VCaP (cell line): ENCODE measurements around the gene SLC37A3.
A peak's percentile ranks its signal among the peaks of the same experiment; 100 is the strongest.
"Not testable (repeated sequence)": the region's sequence is repeated elsewhere in the genome, so short reads cannot be mapped to it uniquely, and the experiment has no call there.

Source experiments
- H3K27ac ChIP-seq: fragments of 450-650 bp; 2 replicates; pipeline ENCODE4 v1.5.1; 2017
- TF ChIP-seq, protein P1 (sequence below): fragments of 450-650 bp; conservative IDR thresholded peaks from 2 replicates; pipeline ENCODE4 v1.5.1; 2017; ENCODE audit warnings: mild to moderate bottlenecking, moderate library complexity

Gene SLC37A3

DNA sequence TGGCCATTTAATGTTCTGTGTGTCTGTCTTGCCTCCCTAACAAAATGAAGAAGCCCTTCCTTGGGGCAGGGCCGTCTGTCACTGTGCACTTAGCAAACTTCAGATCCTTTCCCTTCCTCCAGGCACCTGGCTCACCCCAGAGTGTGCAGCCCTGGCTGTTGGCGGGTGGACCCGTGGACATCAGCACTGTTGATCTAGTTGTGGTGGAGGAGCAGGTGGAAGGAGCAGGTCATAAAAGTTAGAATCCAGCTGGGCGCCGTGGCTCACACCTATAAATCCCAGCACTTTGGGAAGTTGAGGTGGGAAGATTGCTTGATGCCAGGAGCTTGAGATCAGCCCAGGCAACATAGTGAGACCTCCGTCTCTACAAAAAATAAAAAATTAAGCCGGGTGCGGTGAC is 18.2 kb upstream of the SLC37A3 start:
- H3K27ac ChIP-seq = no peak overlapping the region
- TF ChIP-seq, protein P1, sequence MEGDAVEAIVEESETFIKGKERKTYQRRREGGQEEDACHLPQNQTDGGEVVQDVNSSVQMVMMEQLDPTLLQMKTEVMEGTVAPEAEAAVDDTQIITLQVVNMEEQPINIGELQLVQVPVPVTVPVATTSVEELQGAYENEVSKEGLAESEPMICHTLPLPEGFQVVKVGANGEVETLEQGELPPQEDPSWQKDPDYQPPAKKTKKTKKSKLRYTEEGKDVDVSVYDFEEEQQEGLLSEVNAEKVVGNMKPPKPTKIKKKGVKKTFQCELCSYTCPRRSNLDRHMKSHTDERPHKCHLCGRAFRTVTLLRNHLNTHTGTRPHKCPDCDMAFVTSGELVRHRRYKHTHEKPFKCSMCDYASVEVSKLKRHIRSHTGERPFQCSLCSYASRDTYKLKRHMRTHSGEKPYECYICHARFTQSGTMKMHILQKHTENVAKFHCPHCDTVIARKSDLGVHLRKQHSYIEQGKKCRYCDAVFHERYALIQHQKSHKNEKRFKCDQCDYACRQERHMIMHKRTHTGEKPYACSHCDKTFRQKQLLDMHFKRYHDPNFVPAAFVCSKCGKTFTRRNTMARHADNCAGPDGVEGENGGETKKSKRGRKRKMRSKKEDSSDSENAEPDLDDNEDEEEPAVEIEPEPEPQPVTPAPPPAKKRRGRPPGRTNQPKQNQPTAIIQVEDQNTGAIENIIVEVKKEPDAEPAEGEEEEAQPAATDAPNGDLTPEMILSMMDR = no peak

DNA sequence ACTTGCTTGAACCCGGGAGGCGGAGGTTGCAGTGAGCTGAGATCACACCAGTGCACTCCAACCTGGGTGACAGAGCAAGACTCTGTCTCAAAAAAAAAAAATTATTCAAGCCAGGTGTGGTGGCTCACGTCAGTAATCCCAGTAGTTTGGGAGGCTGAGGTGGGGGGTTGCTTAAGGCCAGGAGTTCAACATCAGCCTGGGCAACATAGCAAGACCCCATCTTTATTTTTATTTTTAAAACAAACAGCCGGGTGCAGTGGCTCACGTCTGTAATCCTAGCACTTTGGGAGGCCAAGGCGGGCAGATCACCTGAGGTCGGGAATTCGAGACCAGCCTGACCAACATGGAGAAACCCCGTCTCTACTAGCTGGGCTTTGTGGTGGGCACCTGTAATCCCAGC is 17.5 kb upstream of the SLC37A3 start:
- H3K27ac ChIP-seq = not testable (repeated sequence)

DNA sequence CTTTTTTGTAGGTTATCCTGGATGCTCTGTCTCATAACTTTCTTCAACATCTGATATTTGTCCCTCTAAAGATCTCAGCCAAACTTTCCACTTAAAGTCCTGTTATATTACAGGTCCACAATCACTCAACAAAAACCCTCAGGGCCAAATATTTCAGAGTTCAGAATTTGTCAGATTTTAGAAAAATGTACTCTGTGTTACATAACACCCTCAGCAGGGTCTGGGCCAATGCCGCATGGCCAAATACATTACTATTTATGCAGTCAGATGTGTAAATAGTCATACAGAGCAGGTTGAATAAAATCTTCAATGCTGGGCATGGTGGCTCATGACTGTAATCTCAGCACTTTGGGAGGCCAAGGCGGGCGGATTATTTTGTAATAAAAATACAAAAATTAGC is 17.0 kb upstream of the SLC37A3 start:
- H3K27ac ChIP-seq = no peak overlapping the region
- TF ChIP-seq, protein P1 = no peak

DNA sequence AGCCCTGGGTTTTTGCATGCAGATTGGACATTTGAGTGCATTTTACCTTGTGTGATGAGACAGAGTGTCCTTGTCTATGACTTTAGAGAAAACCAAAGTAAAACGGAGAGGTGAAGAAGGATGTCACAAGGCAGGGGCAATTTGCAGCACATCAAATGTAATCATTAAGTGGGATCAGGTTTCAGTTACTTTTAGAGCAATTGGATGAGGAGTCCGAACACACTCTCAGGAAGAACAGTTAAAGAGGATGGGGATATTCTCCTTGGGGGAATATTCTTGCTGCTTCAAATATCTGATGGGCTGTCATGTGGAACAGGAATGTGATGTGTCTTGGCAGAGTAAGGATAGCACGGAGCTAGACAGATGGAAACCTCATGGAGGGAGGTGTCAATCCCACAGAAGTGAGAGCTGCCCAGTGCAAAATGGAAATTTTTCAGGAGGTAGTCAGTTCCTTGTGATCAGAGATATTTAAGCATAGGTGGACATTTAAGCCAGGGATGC is 6.3 kb upstream of the SLC37A3 start:
- peak overlapping the region; percentile 82 for H3K27ac ChIP-seq
- TF ChIP-seq, protein P1 = no peak

DNA sequence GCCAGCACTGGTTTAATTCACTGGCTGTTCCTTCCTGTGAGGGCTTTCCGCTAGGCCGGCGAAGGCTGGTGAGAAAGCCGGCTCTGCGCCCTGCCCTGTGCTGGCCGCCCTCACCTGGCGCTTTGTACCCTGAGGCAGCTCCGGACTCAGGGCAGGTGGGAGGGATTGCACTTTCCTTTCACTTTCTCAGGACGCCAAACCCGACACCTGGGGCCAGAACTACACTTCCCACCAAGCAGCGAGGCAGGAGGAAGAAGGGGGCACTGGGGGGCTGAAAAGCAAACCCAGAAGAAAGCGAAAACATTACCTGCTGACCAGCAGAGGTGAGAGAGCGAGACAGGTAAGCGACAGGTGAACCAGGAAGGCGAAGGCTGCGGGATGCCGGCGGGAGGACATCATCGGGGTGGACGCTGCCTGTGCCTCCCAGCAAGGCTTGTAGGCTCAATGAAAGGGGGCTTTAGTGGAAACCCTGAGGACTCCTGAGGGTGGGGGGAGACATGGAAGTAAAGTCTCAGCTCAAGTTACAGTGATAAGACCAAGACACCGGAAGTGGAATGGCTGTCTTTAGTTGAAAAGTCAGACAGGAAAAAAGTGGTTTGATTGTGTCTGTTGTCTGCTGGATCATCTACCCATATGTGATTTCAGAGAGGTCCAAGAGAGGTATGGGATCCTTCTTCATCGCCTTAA is 5.7 kb upstream of the SLC37A3 start, which contains the start of gene RAB19:
RAB19 (plus strand) TSS at position 181 of the 687 bp plus-strand sequence. CDS start 3,589 bp downstream, outside the sequence.
- TF ChIP-seq, protein P1 = no peak
- H3K27ac ChIP-seq = peak within 1 kb of the TSS; percentile 82

DNA sequence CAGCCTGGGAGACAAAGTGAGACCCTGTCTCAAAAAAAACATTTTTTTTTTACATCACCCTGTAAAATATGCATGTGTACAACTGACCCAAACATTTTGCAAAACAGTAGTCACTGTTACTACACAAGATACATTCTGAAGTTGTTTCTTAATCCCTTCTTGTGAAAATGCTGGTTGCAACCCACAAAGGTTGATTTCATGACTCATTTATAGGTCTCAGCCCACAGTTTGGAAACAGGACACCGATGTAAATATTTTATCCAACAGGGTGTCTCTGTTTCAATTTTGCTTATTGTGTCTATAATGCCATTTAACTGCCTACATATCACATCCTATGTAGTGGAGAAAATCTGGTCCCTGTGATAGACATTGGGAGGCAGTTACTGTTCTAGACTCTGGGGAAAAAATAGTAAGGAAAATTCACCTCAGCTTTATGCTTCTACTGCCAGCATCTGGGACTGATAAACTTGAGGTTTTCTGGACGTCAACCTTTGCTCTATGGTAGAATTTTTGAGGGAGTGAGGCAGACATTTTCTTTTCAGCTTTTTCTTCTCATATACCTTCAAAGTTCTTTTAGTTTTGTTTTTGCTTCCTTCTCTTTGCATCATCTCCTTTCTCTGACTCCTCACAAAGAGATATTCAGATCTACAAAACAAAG is 4.0 kb upstream of the SLC37A3 start:
- H3K27ac ChIP-seq = no peak overlapping the region
- TF ChIP-seq, protein P1 = no peak

DNA sequence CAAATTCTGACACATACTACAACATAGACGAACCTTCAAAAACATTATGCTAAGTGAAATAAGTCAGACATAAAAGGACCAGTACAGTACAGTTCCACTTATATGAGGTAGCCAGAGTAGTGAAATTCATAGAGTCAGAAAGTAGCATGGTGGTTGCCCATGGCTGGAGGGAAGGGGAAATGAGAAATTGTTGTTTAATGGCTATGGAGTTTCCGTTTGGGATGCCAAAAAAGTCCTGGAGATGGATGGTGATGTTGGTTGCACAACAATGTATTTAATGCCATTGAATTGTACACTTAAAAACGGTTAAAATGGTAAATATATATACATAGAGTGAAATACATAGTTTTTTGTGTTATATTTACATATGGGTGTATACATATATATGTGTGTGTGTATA is 2.1 kb upstream of the SLC37A3 start:
- TF ChIP-seq, protein P1 = no peak
- no peak overlapping the region for H3K27ac ChIP-seq

DNA sequence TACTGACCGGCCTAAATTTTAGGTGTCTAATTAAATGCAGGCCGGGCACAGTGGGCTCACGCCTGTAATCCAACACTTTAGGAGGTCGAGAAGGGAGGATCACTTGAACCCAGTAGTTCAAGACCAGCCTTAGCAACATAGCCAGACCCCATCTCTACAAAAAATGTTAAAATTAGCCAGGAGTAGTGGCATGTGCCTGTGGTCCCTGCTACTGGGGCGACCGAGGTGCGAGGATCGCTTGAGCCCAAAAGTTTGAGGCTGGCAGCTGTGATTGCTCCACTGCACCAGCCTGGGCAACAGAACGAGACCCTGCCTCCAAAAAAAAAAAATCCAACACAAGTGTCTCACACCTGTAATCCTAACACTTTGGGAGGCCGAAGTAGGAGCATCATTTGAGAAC is 491 bp upstream of the SLC37A3 start:
- TF ChIP-seq, protein P1 = no peak
- H3K27ac ChIP-seq = peak overlapping the region; percentile 91; the same call in 1 of the 2 replicates
